GM13976 (cell line): Measurements from ENCODE around the gene TEKTIP1.

Experiments used
- DNase-seq: peaks from one replicate; pipeline ENCODE4 v3.0.0; 2012; ENCODE audit warnings: low spot score
- in situ Hi-C: fragments of 300-500 bp; cut with MboI; formaldehyde crosslinking; loops from one replicate; pipeline ENCODE4 v1.12.0; 2022; ENCODE audit warnings: low sequenced_read_pairs, mixed read lengths, inconsistent platforms; ENCODE audit not compliant: unreplicated experiment
- TF ChIP-seq, protein P1 (sequence below): IDR thresholded peaks from 2 replicates; pipeline ENCODE4 v1.5.1; 2012; ENCODE audit warnings: borderline replicate concordance, mild to moderate bottlenecking; ENCODE audit not compliant: insufficient read depth; ENCODE audit errors: extremely low read depth, missing control alignments, control extremely low read depth

The TEKTIP1 gene

DNA sequence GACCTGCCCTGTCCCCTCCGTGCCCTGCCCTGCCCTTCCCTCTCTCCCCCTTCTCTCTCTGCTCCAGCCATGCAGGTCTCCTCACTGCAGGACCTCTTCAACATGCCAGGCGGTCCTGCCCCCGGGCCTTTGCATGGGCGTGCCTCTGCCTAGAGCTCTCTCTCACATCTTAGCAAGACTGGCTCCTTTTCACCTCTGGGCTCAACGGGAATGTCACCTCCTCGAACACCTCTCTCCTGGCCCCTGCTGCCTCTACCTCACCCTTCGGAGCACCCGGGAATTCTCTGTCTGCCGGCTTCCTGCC, 12.8 kb downstream of the TEKTIP1 start:
- in situ Hi-C loops, result no loop called here
- DNase-seq, result no peak
- TF ChIP-seq, protein P1, sequence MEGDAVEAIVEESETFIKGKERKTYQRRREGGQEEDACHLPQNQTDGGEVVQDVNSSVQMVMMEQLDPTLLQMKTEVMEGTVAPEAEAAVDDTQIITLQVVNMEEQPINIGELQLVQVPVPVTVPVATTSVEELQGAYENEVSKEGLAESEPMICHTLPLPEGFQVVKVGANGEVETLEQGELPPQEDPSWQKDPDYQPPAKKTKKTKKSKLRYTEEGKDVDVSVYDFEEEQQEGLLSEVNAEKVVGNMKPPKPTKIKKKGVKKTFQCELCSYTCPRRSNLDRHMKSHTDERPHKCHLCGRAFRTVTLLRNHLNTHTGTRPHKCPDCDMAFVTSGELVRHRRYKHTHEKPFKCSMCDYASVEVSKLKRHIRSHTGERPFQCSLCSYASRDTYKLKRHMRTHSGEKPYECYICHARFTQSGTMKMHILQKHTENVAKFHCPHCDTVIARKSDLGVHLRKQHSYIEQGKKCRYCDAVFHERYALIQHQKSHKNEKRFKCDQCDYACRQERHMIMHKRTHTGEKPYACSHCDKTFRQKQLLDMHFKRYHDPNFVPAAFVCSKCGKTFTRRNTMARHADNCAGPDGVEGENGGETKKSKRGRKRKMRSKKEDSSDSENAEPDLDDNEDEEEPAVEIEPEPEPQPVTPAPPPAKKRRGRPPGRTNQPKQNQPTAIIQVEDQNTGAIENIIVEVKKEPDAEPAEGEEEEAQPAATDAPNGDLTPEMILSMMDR, result no peak

DNA sequence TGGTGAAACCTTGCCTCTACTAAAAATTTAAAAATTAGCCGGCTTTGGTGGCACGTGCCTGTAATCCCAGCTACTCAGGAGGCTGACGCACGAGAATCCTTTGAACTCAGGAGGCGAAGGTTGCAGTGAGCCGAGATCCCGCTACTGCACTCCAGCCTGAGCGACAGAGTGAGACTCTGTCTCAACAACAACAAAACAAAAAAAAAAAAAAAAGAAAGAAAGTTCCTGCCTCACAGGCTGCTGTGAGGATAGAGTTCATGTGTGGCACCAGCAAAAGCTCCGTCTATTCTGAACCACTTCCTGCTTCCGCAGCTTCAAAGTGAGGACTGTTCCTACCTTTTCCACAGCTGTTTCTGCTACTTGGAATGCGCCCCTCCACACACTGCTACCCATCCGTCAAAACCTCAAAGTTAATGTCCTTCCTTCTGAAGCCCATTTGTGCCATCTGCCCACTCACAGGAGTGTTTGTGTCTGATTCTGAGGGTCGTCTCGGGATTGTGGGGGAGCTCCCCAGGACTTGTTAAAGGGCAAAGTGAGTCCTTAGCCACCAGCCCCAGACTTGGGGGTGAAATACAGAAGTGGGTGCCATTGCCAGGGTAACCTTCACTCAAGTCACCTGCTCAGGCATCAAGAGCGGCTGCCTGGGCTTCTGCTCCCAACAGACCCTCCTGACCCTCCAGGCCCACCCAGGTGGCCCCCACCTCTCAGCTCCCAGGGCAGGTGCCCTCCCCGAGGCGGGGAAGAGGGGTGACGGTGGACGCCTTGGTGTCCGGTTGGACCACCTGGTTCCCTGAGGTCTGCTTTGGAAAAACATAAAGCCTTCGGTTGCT, 15.5 kb downstream of the TEKTIP1 start:
- TF ChIP-seq, protein P1, result no peak
- no peak for DNase-seq
- in situ Hi-C loops, result no loop called here

DNA sequence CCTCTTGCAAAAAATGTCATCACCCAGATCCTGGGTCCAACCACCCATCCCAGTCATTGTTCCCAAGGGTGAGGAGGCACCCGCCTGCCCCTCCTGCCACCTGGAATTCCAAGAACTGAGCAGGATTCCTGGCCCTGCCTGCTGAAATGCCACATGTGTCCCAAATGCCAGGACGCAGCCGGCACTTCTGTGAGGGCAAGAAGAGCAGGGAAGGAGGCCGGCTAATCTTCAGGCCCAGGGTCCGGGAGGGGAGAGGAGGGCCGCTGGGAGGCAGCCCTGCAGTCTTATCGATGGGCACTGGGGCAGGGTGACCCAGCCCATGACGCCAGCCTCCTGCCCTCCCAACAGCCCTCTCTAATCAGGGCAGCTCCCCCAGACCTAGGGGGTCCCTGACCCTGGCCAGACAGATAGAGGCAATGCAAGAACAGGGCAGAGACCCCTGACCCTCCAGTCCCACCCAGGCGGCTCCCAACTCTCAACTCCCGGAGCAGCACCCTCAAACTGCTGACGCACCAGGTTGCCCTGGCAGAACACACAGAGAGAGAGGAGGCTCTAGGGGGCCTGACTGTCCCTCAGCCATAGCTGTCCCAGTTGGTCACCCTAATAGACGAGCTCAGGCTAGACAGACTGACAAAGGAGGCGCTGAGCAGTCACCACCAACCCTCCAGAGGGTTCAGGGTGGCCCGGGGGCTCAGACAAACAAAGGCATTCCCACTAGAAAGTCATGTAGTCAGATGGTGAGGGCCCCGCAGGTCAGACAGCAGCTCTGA, 16.9 kb downstream of the TEKTIP1 start:
- in situ Hi-C loops, result no loop called here

DNA sequence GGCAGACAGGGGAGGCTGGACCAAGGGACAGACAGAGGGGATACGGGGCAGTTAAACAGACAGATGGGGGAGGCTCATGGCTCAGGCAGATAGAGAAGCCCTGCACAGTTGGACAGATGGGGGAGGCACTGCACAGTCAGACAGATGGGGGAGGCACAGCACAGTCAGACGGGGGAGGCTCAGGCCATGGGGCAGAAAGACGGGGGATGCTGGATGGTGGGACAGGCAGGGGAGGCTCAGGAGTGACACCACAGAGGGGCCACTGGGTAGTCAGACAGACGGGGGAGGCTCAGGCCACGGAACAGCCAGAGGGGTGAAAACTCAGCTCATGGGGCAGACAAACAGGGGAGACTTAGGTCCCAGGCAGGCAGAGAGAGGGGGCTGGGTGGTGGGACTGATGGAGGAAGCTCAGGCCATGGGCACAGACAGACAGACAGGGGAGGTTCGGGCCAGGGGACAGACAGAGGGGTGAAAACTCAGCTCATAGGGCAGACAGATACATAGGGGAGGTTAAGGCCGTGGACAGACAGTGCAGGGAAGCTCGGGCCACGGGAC, 17.5 kb downstream of the TEKTIP1 start:
- in situ Hi-C loops, result no loop called here
- DNase-seq, result no peak

More for the DNA sequence above, 16.9 kb downstream of the TEKTIP1 start:
- TF ChIP-seq, protein P1, result no peak
- no peak for DNase-seq

DNA sequence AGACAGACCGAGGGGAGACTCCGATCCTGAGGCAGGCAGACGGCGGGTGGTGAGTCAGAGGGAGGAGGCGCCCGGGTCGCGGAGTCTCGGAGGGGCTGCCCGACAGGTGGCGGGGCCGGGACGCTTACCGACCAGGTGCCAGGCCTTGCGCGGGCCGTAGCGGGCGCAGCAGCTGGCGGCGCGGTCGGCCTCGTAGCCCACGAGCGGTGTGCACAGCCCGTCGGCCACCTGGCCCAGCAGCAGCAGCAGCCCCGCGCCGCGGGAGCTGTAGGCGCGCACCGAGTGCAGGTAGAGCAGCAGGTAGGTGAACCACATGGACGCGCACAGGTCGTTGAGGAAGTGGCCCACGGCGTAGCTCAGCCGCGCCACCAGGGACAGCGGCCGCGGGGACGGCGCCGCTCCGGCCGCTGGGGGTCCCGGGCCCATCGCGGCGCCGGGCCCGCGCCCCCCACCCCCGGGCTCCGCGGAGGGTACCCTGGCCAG, 18.0 kb downstream of the TEKTIP1 start:
- TF ChIP-seq, protein P1, result no peak
- in situ Hi-C loops, result no loop called here
- no peak for DNase-seq

More for the DNA sequence above, 17.5 kb downstream of the TEKTIP1 start:
- TF ChIP-seq, protein P1, result no peak

DNA sequence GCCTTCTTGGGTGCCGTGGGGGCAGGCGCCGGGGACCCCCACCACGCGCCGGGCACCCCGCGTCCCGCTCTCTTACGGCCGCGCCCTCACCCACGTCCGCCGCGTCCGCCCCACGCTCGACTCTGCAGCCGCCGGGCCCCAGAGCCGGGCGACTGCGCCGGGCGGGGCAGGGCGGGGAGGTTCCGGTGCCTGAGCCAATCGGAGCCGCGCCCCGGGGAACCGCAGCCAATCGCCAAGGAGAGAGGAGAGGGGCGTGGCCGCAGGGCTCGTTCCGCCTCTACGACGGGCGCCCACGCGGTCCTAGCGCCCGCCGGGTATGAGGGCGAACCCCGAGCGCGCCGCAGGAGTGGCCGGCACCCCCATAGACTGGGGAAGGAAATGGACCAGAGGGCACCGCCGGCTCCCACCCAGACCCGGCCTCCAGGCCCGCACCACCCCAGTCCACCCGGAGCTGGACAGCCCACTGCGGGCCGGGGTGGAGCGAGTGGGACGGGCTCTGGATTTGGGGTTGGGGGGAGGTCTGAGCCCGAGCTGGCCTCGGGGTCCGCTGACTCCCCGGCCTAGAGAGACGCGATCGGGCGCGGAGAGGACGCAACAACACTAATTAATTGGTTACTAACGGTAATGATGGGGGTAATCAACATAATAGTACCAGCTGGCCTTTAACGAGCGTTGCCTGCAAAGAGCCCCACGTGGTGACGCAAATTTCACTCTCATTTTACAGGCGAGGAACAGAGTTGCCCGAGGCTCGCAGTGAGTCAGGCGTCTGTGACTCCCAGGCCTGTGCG, 18.7 kb downstream of the TEKTIP1 start, which contains the start of gene MFSD12:
TSS of gene MFSD12 (minus strand) at position 126 of the 788 bp plus-strand sequence. CDS start 183 bp downstream, outside the sequence.
- DNase-seq, result peak; percentile 100
- in situ Hi-C loops, result no loop called here
- TF ChIP-seq, protein P1, result no peak
